ENCODE results near the gene IMMT. TPM values are rescaled to one million over a fixed set of nuclear protein-coding genes. Genes with fewer than 3 reads are reported as not detected.

IMMT gene
- total RNA-seq, 5 donors from 2014 or later (not counting 1 experiment from before 2014, with no cell fraction given), result 71.0 to 93.5 (median 75.2) TPM

- Histone ChIP-seq H3K36me3 (ENCODE audit: control insufficient read depth in 2 of 2, extremely low read depth in 1 of 2, insufficient read depth in 1 of 2, low read length in 1 of 2) (no peaks in the 10 kb centered on the region), H3K27me3 (replicated peaks in 1 of 2; ENCODE audit: control insufficient read depth in 2 of 2, extremely low read depth in 1 of 2, insufficient read depth in 2 of 2, low read length in 1 of 2) (peaks cover 0 to 8% of the 10 kb centered on the region in 2 experiments), H3K27ac (ENCODE audit: low read length) (no peak overlapping the region), H3K4me1 (ENCODE audit: control insufficient read depth in 1 of 2, extremely low read depth in 1 of 2, insufficient read depth in 2 of 2, low read length in 2 of 2) (peaks cover 2 to 19% of the 10 kb centered on the region in 2 experiments), H3K4me3 (ENCODE audit: control insufficient read depth in 1 of 2, extremely low read depth in 1 of 2, low read length in 1 of 2) (no peak overlapping the region), H3K9me3 (no peaks in the 10 kb centered on the region)
- CTCF ChIA-PET, result no interaction called here
- ATAC-seq (replicated peaks in 1 of 4), result no peak
- H3K27ac Mint-ChIP-seq, result no peak overlapping the region
- H3K9me3 Mint-ChIP-seq, result no peaks in the 10 kb centered on the region
- H3K36me3 Mint-ChIP-seq, result no peaks in the 10 kb centered on the region
- no peaks in the 10 kb centered on the region for H3K27me3 Mint-ChIP-seq
- 63% methylated on average over 1 of the region's 2 CpGs for WGBS (ENCODE audit: insufficient coverage)
- no peak overlapping the region for H3K4me3 Mint-ChIP-seq
- H3K4me1 Mint-ChIP-seq, result peaks cover 10 to 29% (median 26%) of the 10 kb centered on the region in 3 donors
- POLR2A ChIA-PET, result interaction anchor here (0.5 to 0.7 kb wide), 2 partner anchors 67 to 79 kb away, joined by 3 to 6 read pairs; no protein-coding TSS in a partner anchor
- no peak for DNase-seq
Observed at GRCh38 chr2:86223927-86224560, 28.8 kb upstream of the IMMT start.

- POLR2A ChIA-PET, result interaction anchor here in 1 of 2 donors (0.7 kb wide), 1 partner anchor 79 kb away, joined by 3 read pairs; no protein-coding TSS in a partner anchor
- H3K4me1 Mint-ChIP-seq, result peaks cover 10 to 31% (median 26%) of the 10 kb centered on the region in 3 donors
- WGBS (ENCODE audit: insufficient coverage), result 93% methylated on average over 7 of the region's 8 CpGs
Observed at GRCh38 chr2:86223140-86223926, 28.1 kb upstream of the IMMT start.

GRCh38 chr2:86221066-86221684, 25.9 kb upstream of the IMMT start:
- Histone ChIP-seq H3K27ac (ENCODE audit: low read length) (no peak overlapping the region), H3K4me3 (ENCODE audit: control insufficient read depth in 1 of 2, extremely low read depth in 1 of 2, low read length in 1 of 2) (no peak overlapping the region), H3K36me3 (ENCODE audit: control insufficient read depth in 2 of 2, extremely low read depth in 1 of 2, insufficient read depth in 1 of 2, low read length in 1 of 2) (no peaks in the 10 kb centered on the region), H3K4me1 (ENCODE audit: control insufficient read depth in 1 of 2, extremely low read depth in 1 of 2, insufficient read depth in 2 of 2, low read length in 2 of 2) (peaks cover 0 to 24% of the 10 kb centered on the region in 2 experiments), H3K9me3 (no peaks in the 10 kb centered on the region), H3K27me3 (replicated peaks in 1 of 2; ENCODE audit: control insufficient read depth in 2 of 2, extremely low read depth in 1 of 2, insufficient read depth in 2 of 2, low read length in 1 of 2) (peaks cover 0 to 5% of the 10 kb centered on the region in 2 experiments)
- WGBS (ENCODE audit: insufficient coverage), result 73% methylated on average over 5 of the region's 5 CpGs
- peaks cover 12 to 35% (median 27%) of the 10 kb centered on the region in 3 donors for H3K4me1 Mint-ChIP-seq
- H3K36me3 Mint-ChIP-seq, result no peaks in the 10 kb centered on the region
- CTCF ChIA-PET, result interaction anchor here (0.6 to 1.4 kb wide), 14 partner anchors 8 to 1845 kb away, joined by 3 to 6 read pairs (median 4); partner anchors contain the start of gene MRPL35 (in 2 of the 2)
- peak in 3 of 4 experiments; percentile 47 to 72 (median 59) for ATAC-seq (replicated peaks in 1 of 4)
- H3K9me3 Mint-ChIP-seq, result no peaks in the 10 kb centered on the region
- no peak overlapping the region for H3K4me3 Mint-ChIP-seq
- no peaks in the 10 kb centered on the region for H3K27me3 Mint-ChIP-seq
- POLR2A ChIA-PET, result interaction anchor here (0.6 to 0.7 kb wide), 2 partner anchors 10 to 220 kb away, joined by 3 read pairs; partner anchors contain the start of gene KDM3A (in 1 of the 2)
- no peak overlapping the region for H3K27ac Mint-ChIP-seq
- peak in 27 of 35 experiments; percentile 8 to 69 (median 33) for DNase-seq

More at GRCh38 chr2:86223140-86223926, 28.1 kb upstream of the IMMT start:
- DNase-seq (no peak), ATAC-seq (replicated peaks in 1 of 4) (no peak)
- no peak overlapping the region for H3K4me3 ChIP-seq (ENCODE audit: control insufficient read depth in 1 of 2, extremely low read depth in 1 of 2, low read length in 1 of 2)
- Mint-ChIP-seq H3K36me3 (no peaks in the 10 kb centered on the region), H3K27ac (no peak overlapping the region), H3K4me3 (no peak overlapping the region), H3K27me3 (no peaks in the 10 kb centered on the region), H3K9me3 (no peaks in the 10 kb centered on the region)
- no peaks in the 10 kb centered on the region for H3K36me3 ChIP-seq (ENCODE audit: control insufficient read depth in 2 of 2, extremely low read depth in 1 of 2, insufficient read depth in 1 of 2, low read length in 1 of 2)
- H3K9me3 ChIP-seq, result no peaks in the 10 kb centered on the region
- peaks cover 0 to 8% of the 10 kb centered on the region in 2 experiments for H3K27me3 ChIP-seq (replicated peaks in 1 of 2; ENCODE audit: control insufficient read depth in 2 of 2, extremely low read depth in 1 of 2, insufficient read depth in 2 of 2, low read length in 1 of 2)
- CTCF ChIA-PET, result interaction anchor here in 1 of 2 donors (0.6 kb wide), 1 partner anchor 21 kb away, joined by 3 read pairs; no protein-coding TSS in a partner anchor
- H3K4me1 ChIP-seq (ENCODE audit: control insufficient read depth in 1 of 2, extremely low read depth in 1 of 2, insufficient read depth in 2 of 2, low read length in 2 of 2), result peaks cover 0 to 22% of the 10 kb centered on the region in 2 experiments
- H3K27ac ChIP-seq (ENCODE audit: low read length), result no peak overlapping the region

GRCh38 chr2:86219896-86220295, 24.6 kb upstream of the IMMT start:
- H3K36me3 Mint-ChIP-seq, result no peaks in the 10 kb centered on the region
- no peak overlapping the region for H3K27ac Mint-ChIP-seq
- peaks cover 6 to 26% (median 20%) of the 10 kb centered on the region in 3 donors for H3K4me1 Mint-ChIP-seq
- Histone ChIP-seq H3K4me1 (ENCODE audit: control insufficient read depth in 1 of 2, extremely low read depth in 1 of 2, insufficient read depth in 2 of 2, low read length in 2 of 2) (peaks cover 0 to 15% of the 10 kb centered on the region in 2 experiments), H3K4me3 (ENCODE audit: control insufficient read depth in 1 of 2, extremely low read depth in 1 of 2, low read length in 1 of 2) (no peak overlapping the region), H3K27me3 (replicated peaks in 1 of 2; ENCODE audit: control insufficient read depth in 2 of 2, extremely low read depth in 1 of 2, insufficient read depth in 2 of 2, low read length in 1 of 2) (peaks cover 0 to 5% of the 10 kb centered on the region in 2 experiments), H3K36me3 (ENCODE audit: control insufficient read depth in 2 of 2, extremely low read depth in 1 of 2, insufficient read depth in 1 of 2, low read length in 1 of 2) (no peaks in the 10 kb centered on the region), H3K27ac (ENCODE audit: low read length) (no peak overlapping the region), H3K9me3 (no peaks in the 10 kb centered on the region)
- H3K4me3 Mint-ChIP-seq, result no peak overlapping the region
- DNase-seq (no peak), ATAC-seq (replicated peaks in 1 of 4) (no peak)
- no peaks in the 10 kb centered on the region for H3K27me3 Mint-ChIP-seq
- no peaks in the 10 kb centered on the region for H3K9me3 Mint-ChIP-seq
- POLR2A ChIA-PET, result interaction anchor here in 1 of 2 donors (0.6 kb wide), 2 partner anchors 74 to 275 kb away, joined by 3 read pairs; no protein-coding TSS in a partner anchor
- WGBS (ENCODE audit: insufficient coverage), result no CpG with 5 or more reads among the region's 5 CpGs
- CTCF ChIA-PET, result interaction anchor here (1.3 to 1.4 kb wide), 2 partner anchors 21 to 239 kb away, joined by 4 to 6 read pairs; partner anchors contain the start of gene MRPL35 (in 1 of the 2)

GRCh38 chr2:86218124-86218523, 22.9 kb upstream of the IMMT start:
- no peaks in the 10 kb centered on the region for H3K9me3 ChIP-seq
- H3K27ac ChIP-seq (ENCODE audit: low read length), result no peak overlapping the region
- ChIA-PET CTCF (no interaction called here), POLR2A (no interaction called here)
- H3K27me3 Mint-ChIP-seq, result no peaks in the 10 kb centered on the region
- H3K4me3 ChIP-seq (ENCODE audit: control insufficient read depth in 1 of 2, extremely low read depth in 1 of 2, low read length in 1 of 2), result no peak overlapping the region
- peaks cover 0 to 12% of the 10 kb centered on the region in 2 experiments for H3K4me1 ChIP-seq (ENCODE audit: control insufficient read depth in 1 of 2, extremely low read depth in 1 of 2, insufficient read depth in 2 of 2, low read length in 2 of 2)
- H3K36me3 ChIP-seq (ENCODE audit: control insufficient read depth in 2 of 2, extremely low read depth in 1 of 2, insufficient read depth in 1 of 2, low read length in 1 of 2), result peaks cover 0 to 2% of the 10 kb centered on the region in 2 donors
- H3K9me3 Mint-ChIP-seq, result no peaks in the 10 kb centered on the region
- whole genome bisulfite sequencing (ENCODE audit: insufficient coverage), result 14% methylated on average over 1 of the region's 4 CpGs
- H3K27ac Mint-ChIP-seq, result no peak overlapping the region
- peaks cover 11% of the 10 kb centered on the region for H3K36me3 Mint-ChIP-seq
- ATAC-seq (replicated peaks in 1 of 4) (no peak), DNase-seq (no peak)
- H3K27me3 ChIP-seq (replicated peaks in 1 of 2; ENCODE audit: control insufficient read depth in 2 of 2, extremely low read depth in 1 of 2, insufficient read depth in 2 of 2, low read length in 1 of 2), result peaks cover 0 to 5% of the 10 kb centered on the region in 2 experiments
- H3K4me1 Mint-ChIP-seq, result peaks cover 9 to 14% (median 13%) of the 10 kb centered on the region in 3 donors
- no peak overlapping the region for H3K4me3 Mint-ChIP-seq

All from T-cell (primary cell).